ENCODE measurements around the gene TNRC6B. TPM values are rescaled to one million over a fixed set of nuclear protein-coding genes. Genes with fewer than 3 reads are reported as not detected.

TNRC6B gene
- total and polyA plus RNA-seq, 5 donors from 2014 or later: 50.6 to 144 (median 72.6) TPM

GRCh38 chr22:40326905-40327735 lies 149.4 kb downstream of the TNRC6B start:
- ATAC-seq (ENCODE audit: low read depth in 2 of 2): no peak
- peaks cover 68% of the 10 kb centered on the region for H3K4me1 ChIP-seq (ENCODE audit: control insufficient read depth, insufficient read depth, low read length, poor library complexity, severe bottlenecking)
- peak overlapping the region; percentile 5 for H3K27ac ChIP-seq (ENCODE audit: insufficient read depth, low read length, poor library complexity, severe bottlenecking)
- Mint-ChIP-seq H3K27ac (peak overlapping the region; percentile 75 to 92 (median 92)), H3K9me3 (peaks cover 0 to 4% (median 0%) of the 10 kb centered on the region in 7 donors), H3K4me3 (peak overlapping the region; percentile 26 to 70 (median 40)), H3K4me1 (peaks cover 27 to 97% (median 57%) of the 10 kb centered on the region in 4 donors), H3K36me3 (peaks cover 37% of the 10 kb centered on the region), H3K27me3 (no peaks in the 10 kb centered on the region)
- no peaks in the 10 kb centered on the region for H3K27me3 ChIP-seq (ENCODE audit: control insufficient read depth, insufficient read depth, low read length)
- no peak overlapping the region for H3K4me3 ChIP-seq (ENCODE audit: low read depth, low read length)
- DNase-seq: peak in 1 of 3 donors; percentile 27
- no peaks in the 10 kb centered on the region for H3K9me3 ChIP-seq (ENCODE audit: control insufficient read depth in 2 of 2, low read length in 2 of 2)
- peaks cover 23% of the 10 kb centered on the region for H3K36me3 ChIP-seq (ENCODE audit: control insufficient read depth, insufficient read depth, low read length)

- H3K4me1 Mint-ChIP-seq: peaks cover 31 to 98% (median 67%) of the 10 kb centered on the region in 4 donors
- DNase-seq: no peak
- Histone ChIP-seq H3K27ac (ENCODE audit: insufficient read depth, low read length, poor library complexity, severe bottlenecking) (no peak overlapping the region), H3K9me3 (ENCODE audit: control insufficient read depth in 2 of 2, low read length in 2 of 2) (no peaks in the 10 kb centered on the region), H3K36me3 (ENCODE audit: control insufficient read depth, insufficient read depth, low read length) (peaks cover 14% of the 10 kb centered on the region), H3K27me3 (ENCODE audit: control insufficient read depth, insufficient read depth, low read length) (no peaks in the 10 kb centered on the region), H3K4me1 (ENCODE audit: control insufficient read depth, insufficient read depth, low read length, poor library complexity, severe bottlenecking) (peaks cover 73% of the 10 kb centered on the region), H3K4me3 (ENCODE audit: low read depth, low read length) (no peak overlapping the region)
- no peaks in the 10 kb centered on the region for H3K27me3 Mint-ChIP-seq
- H3K4me3 Mint-ChIP-seq: peak overlapping the region in 1 of 4 donors; percentile 43
- peaks cover 0 to 4% (median 0%) of the 10 kb centered on the region in 7 donors for H3K9me3 Mint-ChIP-seq
- H3K36me3 Mint-ChIP-seq: peaks cover 29% of the 10 kb centered on the region
- peak overlapping the region in 2 of 3 donors; percentile 75 to 92 for H3K27ac Mint-ChIP-seq
- no peak for ATAC-seq (ENCODE audit: low read depth in 2 of 2)
These were observed 151.1 kb downstream of the TNRC6B start for GRCh38 chr22:40328546-40329456.

DNA sequence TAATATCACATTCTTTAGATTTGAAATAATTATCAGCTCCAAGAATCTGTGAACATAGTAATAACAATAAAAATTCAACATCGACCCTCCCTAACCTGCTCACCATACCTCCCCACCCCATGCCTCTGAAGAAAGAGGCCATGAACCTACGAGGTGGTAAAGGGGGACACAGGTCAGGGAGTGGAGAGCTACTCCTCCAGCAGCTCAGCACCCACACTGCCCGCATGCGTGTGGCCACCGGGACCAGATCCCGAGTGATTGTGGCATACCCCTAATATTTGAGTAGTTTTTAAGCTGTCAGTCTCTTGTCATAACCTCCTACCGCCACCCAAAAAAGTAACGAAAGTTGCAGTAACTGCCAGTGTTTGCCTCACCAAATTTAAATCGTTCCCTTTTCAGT lies 151.7 kb downstream of the TNRC6B start:
- Histone ChIP-seq H3K36me3 (ENCODE audit: control insufficient read depth, insufficient read depth, low read length) (peaks cover 14% of the 10 kb centered on the region), H3K9me3 (ENCODE audit: control insufficient read depth in 2 of 2, low read length in 2 of 2) (no peaks in the 10 kb centered on the region), H3K27ac (ENCODE audit: insufficient read depth, low read length, poor library complexity, severe bottlenecking) (no peak overlapping the region), H3K27me3 (ENCODE audit: control insufficient read depth, insufficient read depth, low read length) (no peaks in the 10 kb centered on the region), H3K4me1 (ENCODE audit: control insufficient read depth, insufficient read depth, low read length, poor library complexity, severe bottlenecking) (peaks cover 73% of the 10 kb centered on the region), H3K4me3 (ENCODE audit: low read depth, low read length) (no peak overlapping the region)
- no peak for ATAC-seq (ENCODE audit: low read depth in 2 of 2)
- Mint-ChIP-seq H3K4me3 (no peak overlapping the region), H3K27ac (no peak overlapping the region), H3K27me3 (no peaks in the 10 kb centered on the region), H3K4me1 (peaks cover 29 to 98% (median 68%) of the 10 kb centered on the region in 4 donors), H3K36me3 (peaks cover 27% of the 10 kb centered on the region), H3K9me3 (peaks cover 0 to 4% (median 0%) of the 10 kb centered on the region in 7 donors)
- DNase-seq: no peak

GRCh38 chr22:40330086-40330485 lies 152.4 kb downstream of the TNRC6B start:
- Mint-ChIP-seq H3K4me3 (peak overlapping the region in 1 of 4 donors; percentile 28), H3K36me3 (peaks cover 23% of the 10 kb centered on the region), H3K4me1 (peaks cover 32 to 98% (median 68%) of the 10 kb centered on the region in 4 donors), H3K27me3 (no peaks in the 10 kb centered on the region), H3K27ac (peak overlapping the region in 2 of 3 donors; percentile 50 to 63), H3K9me3 (peaks cover 0 to 4% (median 0%) of the 10 kb centered on the region in 7 donors)
- no peak overlapping the region for H3K27ac ChIP-seq (ENCODE audit: insufficient read depth, low read length, poor library complexity, severe bottlenecking)
- ATAC-seq (ENCODE audit: low read depth in 2 of 2): no peak
- H3K27me3 ChIP-seq (ENCODE audit: control insufficient read depth, insufficient read depth, low read length): no peaks in the 10 kb centered on the region
- peaks cover 14% of the 10 kb centered on the region for H3K36me3 ChIP-seq (ENCODE audit: control insufficient read depth, insufficient read depth, low read length)
- no peak for DNase-seq
- H3K9me3 ChIP-seq (ENCODE audit: control insufficient read depth in 2 of 2, low read length in 2 of 2): no peaks in the 10 kb centered on the region
- peaks cover 73% of the 10 kb centered on the region for H3K4me1 ChIP-seq (ENCODE audit: control insufficient read depth, insufficient read depth, low read length, poor library complexity, severe bottlenecking)
- H3K4me3 ChIP-seq (ENCODE audit: low read depth, low read length): no peak overlapping the region

- H3K4me1 ChIP-seq (ENCODE audit: control insufficient read depth, insufficient read depth, low read length, poor library complexity, severe bottlenecking): peaks cover 73% of the 10 kb centered on the region
- Mint-ChIP-seq H3K27me3 (no peaks in the 10 kb centered on the region), H3K4me3 (no peak overlapping the region), H3K27ac (peak overlapping the region in 2 of 3 donors; percentile 59 to 63), H3K9me3 (peaks cover 0 to 4% (median 0%) of the 10 kb centered on the region in 7 donors), H3K4me1 (peaks cover 37 to 97% (median 66%) of the 10 kb centered on the region in 4 donors), H3K36me3 (peaks cover 23% of the 10 kb centered on the region)
- no peak overlapping the region for H3K4me3 ChIP-seq (ENCODE audit: low read depth, low read length)
- no peaks in the 10 kb centered on the region for H3K27me3 ChIP-seq (ENCODE audit: control insufficient read depth, insufficient read depth, low read length)
- ATAC-seq (ENCODE audit: low read depth in 2 of 2): no peak
- no peak overlapping the region for H3K27ac ChIP-seq (ENCODE audit: insufficient read depth, low read length, poor library complexity, severe bottlenecking)
- peaks cover 14% of the 10 kb centered on the region for H3K36me3 ChIP-seq (ENCODE audit: control insufficient read depth, insufficient read depth, low read length)
- no peak for DNase-seq
- H3K9me3 ChIP-seq (ENCODE audit: control insufficient read depth in 2 of 2, low read length in 2 of 2): no peaks in the 10 kb centered on the region
These were observed 152.9 kb downstream of the TNRC6B start for GRCh38 chr22:40330615-40331014.

DNA sequence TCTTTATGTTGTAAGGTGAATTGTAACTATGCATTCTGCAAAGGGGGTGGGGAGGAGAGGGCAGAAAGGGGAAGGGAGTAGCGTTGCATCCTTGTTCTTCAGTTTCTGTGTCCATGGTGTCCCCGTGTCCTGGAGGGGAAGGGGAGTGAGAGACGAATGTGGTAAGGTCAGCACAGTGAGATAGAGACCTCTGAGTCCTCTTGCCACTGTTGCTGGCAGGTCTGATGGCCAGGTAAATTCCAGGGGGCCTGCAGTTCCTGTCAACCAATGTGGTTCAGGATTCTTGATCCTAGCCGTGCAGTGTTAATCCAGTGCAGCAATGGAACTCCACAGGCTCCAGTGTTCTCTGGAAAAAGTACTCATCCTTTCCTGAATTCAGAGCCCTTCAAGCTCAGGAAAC lies 154.0 kb downstream of the TNRC6B start:
- peak overlapping the region; percentile 63 to 91 (median 87) for H3K27ac Mint-ChIP-seq
- H3K4me3 Mint-ChIP-seq: peak overlapping the region in 3 of 4 donors; percentile 55 to 81 (median 77)
- H3K36me3 ChIP-seq (ENCODE audit: control insufficient read depth, insufficient read depth, low read length): peaks cover 12% of the 10 kb centered on the region
- H3K4me1 ChIP-seq (ENCODE audit: control insufficient read depth, insufficient read depth, low read length, poor library complexity, severe bottlenecking): peaks cover 76% of the 10 kb centered on the region
- DNase-seq (no peak), ATAC-seq (ENCODE audit: low read depth in 2 of 2) (no peak)
- H3K4me1 Mint-ChIP-seq: peaks cover 41 to 95% (median 69%) of the 10 kb centered on the region in 4 donors
- peaks cover 0 to 4% (median 0%) of the 10 kb centered on the region in 7 donors for H3K9me3 Mint-ChIP-seq
- peaks cover 22% of the 10 kb centered on the region for H3K36me3 Mint-ChIP-seq
- peak overlapping the region; percentile 39 for H3K27ac ChIP-seq (ENCODE audit: insufficient read depth, low read length, poor library complexity, severe bottlenecking)
- H3K4me3 ChIP-seq (ENCODE audit: low read depth, low read length): peak overlapping the region; percentile 61
- no peaks in the 10 kb centered on the region for H3K27me3 Mint-ChIP-seq
- H3K27me3 ChIP-seq (ENCODE audit: control insufficient read depth, insufficient read depth, low read length): no peaks in the 10 kb centered on the region
- no peaks in the 10 kb centered on the region for H3K9me3 ChIP-seq (ENCODE audit: control insufficient read depth in 2 of 2, low read length in 2 of 2)

DNA sequence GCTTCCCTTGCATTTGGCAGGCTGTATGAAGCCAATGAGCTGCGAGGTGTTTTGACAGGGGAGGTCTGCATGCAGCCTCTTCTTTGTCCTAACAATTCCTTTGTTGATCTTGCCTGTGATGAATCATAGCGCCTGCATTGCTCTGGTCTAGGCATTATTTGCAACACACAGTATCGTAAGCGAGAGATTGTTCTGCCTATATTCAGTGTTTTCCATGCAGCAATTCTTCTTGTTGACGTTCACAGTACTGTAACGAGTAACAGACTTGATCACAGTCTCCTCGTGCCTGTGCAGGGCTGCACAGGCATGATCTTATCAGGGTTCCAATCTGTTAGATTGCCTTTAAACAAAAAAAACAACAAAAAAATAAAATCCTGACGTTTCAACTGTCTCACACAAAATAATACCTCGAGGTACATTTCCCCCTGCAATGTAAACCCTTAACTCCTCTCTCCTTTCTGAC lies 154.6 kb downstream of the TNRC6B start:
- H3K4me1 Mint-ChIP-seq: peaks cover 38 to 93% (median 65%) of the 10 kb centered on the region in 4 donors
- DNase-seq: peak in 2 of 3 donors; percentile 3 to 19
- peak overlapping the region; percentile 61 for H3K4me3 ChIP-seq (ENCODE audit: low read depth, low read length)

More for the DNA sequence above, 154.6 kb downstream of the TNRC6B start:
- Histone ChIP-seq H3K27me3 (ENCODE audit: control insufficient read depth, insufficient read depth, low read length) (no peaks in the 10 kb centered on the region), H3K36me3 (ENCODE audit: control insufficient read depth, insufficient read depth, low read length) (peaks cover 9% of the 10 kb centered on the region), H3K27ac (ENCODE audit: insufficient read depth, low read length, poor library complexity, severe bottlenecking) (peak overlapping the region; percentile 39), H3K9me3 (ENCODE audit: control insufficient read depth in 2 of 2, low read length in 2 of 2) (no peaks in the 10 kb centered on the region), H3K4me1 (ENCODE audit: control insufficient read depth, insufficient read depth, low read length, poor library complexity, severe bottlenecking) (peaks cover 71% of the 10 kb centered on the region)
- Mint-ChIP-seq H3K9me3 (peaks cover 0 to 3% (median 0%) of the 10 kb centered on the region in 7 donors), H3K4me3 (peak overlapping the region; percentile 72 to 87 (median 79)), H3K27me3 (no peaks in the 10 kb centered on the region), H3K36me3 (peaks cover 17% of the 10 kb centered on the region), H3K27ac (peak overlapping the region; percentile 63 to 91 (median 87))
- ATAC-seq (ENCODE audit: low read depth in 2 of 2): no peak

All from CD4-positive, CD25-positive, alpha-beta regulatory T cell (primary cell).